H1 (cell line): ENCODE measurements around the gene SLC26A9. TPM values are rescaled to one million over a fixed set of nuclear protein-coding genes. Genes with fewer than 3 reads are reported as not detected.

Experiments used
- CTCF ChIA-PET: fragments of 300-600 bp; sonication (Branson Sonifier 250); formaldehyde crosslinking; loops from one replicate; lab custom pipeline; 2021; ENCODE audit not compliant: partially characterized antibody; lab: Charles Lee
- POLR2A ChIA-PET: fragments of 300-600 bp; sonication (Branson Sonifier 250); formaldehyde crosslinking; loops from one replicate; lab custom pipeline; 2021; ENCODE audit warnings: inconsistent platforms; ENCODE audit not compliant: partially characterized antibody; lab: Charles Lee
- DNase-seq, 2 experiments: peaks; one replicate each; pipeline versions ENCODE4 v3.0.0 to v3.0.0-alpha.2; 2010 to 2022; ENCODE audit warnings: low spot score in 2 of 2, low read depth in 1 of 2, mixed read lengths in 1 of 2
- FAIRE-seq: peaks from 2 replicates; lab custom pipeline; 2011; peaks lifted over from hg19 to GRCh38; lab: Jason Lieb, UNC
- H2AFZ ChIP-seq: 2 replicates; pipeline ENCODE4 v1.8.1; 2012; ENCODE audit warnings: low read length, inconsistent platforms
- H2AK5ac ChIP-seq: 2 replicates; pipeline ENCODE4 v1.6.1; 2013; ENCODE audit warnings: low read depth, low read length
- H2BK120ac ChIP-seq: replicated peaks from 2 replicates; pipeline ENCODE3; 2013; ENCODE audit warnings: low read depth, low read length, inconsistent platforms
- H2BK12ac ChIP-seq: 2 replicates; pipeline ENCODE4 v1.6.1; 2013; ENCODE audit warnings: low read depth, low read length
- H2BK15ac ChIP-seq: 2 replicates; pipeline ENCODE4 v1.6.1; 2013; ENCODE audit warnings: low read length
- H2BK20ac ChIP-seq: 2 replicates; pipeline ENCODE4 v1.6.1; 2013; ENCODE audit warnings: low read length
- H2BK5ac ChIP-seq: 2 replicates; pipeline ENCODE4 v1.6.1; 2013; ENCODE audit warnings: low read depth, low read length
- H3K14ac ChIP-seq: 2 replicates; pipeline ENCODE4 v1.6.1; 2013; ENCODE audit warnings: inconsistent platforms; ENCODE audit not compliant: insufficient read length
- H3K18ac ChIP-seq: 2 replicates; pipeline ENCODE4 v1.6.1; 2013; ENCODE audit warnings: low read length; ENCODE audit errors: extremely low read depth
- H3K23ac ChIP-seq: 2 replicates; pipeline ENCODE4 v1.6.1; 2013; ENCODE audit warnings: inconsistent platforms; ENCODE audit not compliant: insufficient read length
- H3K23me2 ChIP-seq: 2 replicates; pipeline ENCODE4 v1.6.1; 2013; ENCODE audit warnings: low read depth, low read length
- H3K27ac ChIP-seq: 2 replicates; pipeline ENCODE4 v1.6.1; 2011; ENCODE audit warnings: low read depth, low read length, inconsistent platforms
- H3K27me3 ChIP-seq, 4 experiments: replicated peaks in 1 of 4; 1 replicate in 1 of 4; 2 replicates in 3 of 4; pipeline versions ENCODE4 v1.6.1 to v1.8.1; 2011 to 2013; ENCODE audit warnings: low read length in 3 of 4, mild to moderate bottlenecking in 3 of 4, inconsistent platforms in 2 of 4, mixed read lengths in 2 of 4, moderate library complexity in 1 of 4; ENCODE audit not compliant: control insufficient read depth in 3 of 4, insufficient read depth in 3 of 4; ENCODE audit errors: extremely low read depth in 1 of 4
- H3K36me3 ChIP-seq, 4 experiments: 2 replicates each; pipeline versions ENCODE4 v1.6.1 to v1.8.1; 2011 to 2013; ENCODE audit warnings: mild to moderate bottlenecking in 4 of 4, low read length in 3 of 4, moderate library complexity in 2 of 4, control low read depth in 1 of 4, inconsistent platforms in 1 of 4; ENCODE audit not compliant: insufficient read depth in 4 of 4, control insufficient read depth in 2 of 4
- H3K4ac ChIP-seq: replicated peaks from 2 replicates; pipeline ENCODE3; 2013; ENCODE audit warnings: low read length, low read depth, mixed read lengths, inconsistent platforms; ENCODE audit not compliant: insufficient read length
- H3K4me1 ChIP-seq, 4 experiments: replicated peaks in 1 of 4; 1 replicate in 1 of 4; 2 replicates in 3 of 4; pipeline versions ENCODE4 v1.6.1 to v1.8.1; 2011 to 2013; ENCODE audit warnings: low read length in 3 of 4, inconsistent platforms in 2 of 4, mixed read lengths in 1 of 4; ENCODE audit not compliant: insufficient read depth in 4 of 4, control insufficient read depth in 3 of 4
- H3K4me2 ChIP-seq, 2 experiments: 2 replicates each; pipeline versions ENCODE4 v1.6.1 to v1.8.1; 2011 to 2013; ENCODE audit warnings: low read depth in 2 of 2, low read length in 2 of 2, control low read depth in 1 of 2, inconsistent platforms in 1 of 2, mild to moderate bottlenecking in 1 of 2; ENCODE audit not compliant: insufficient read depth in 1 of 2
- H3K4me3 ChIP-seq, 4 experiments: fragments of 200-600, 300-600 bp in 1 of 4; sonication (generic), shearing (Covaris generic), sonication (Bioruptor Twin) in 1 of 4; 2 replicates each; pipeline versions ENCODE4 v1.5.1 to v1.8.1; 2011 to 2016; ENCODE audit warnings: low read length in 4 of 4, low read depth in 3 of 4, control low read depth in 2 of 4, inconsistent platforms in 2 of 4, mild to moderate bottlenecking in 2 of 4, mixed read lengths in 1 of 4, moderate library complexity in 1 of 4; ENCODE audit not compliant: insufficient read depth in 2 of 4; ENCODE audit errors: extremely low read depth in 1 of 4
- H3K56ac ChIP-seq: replicated peaks from 2 replicates; pipeline ENCODE3; 2013; ENCODE audit warnings: low read depth, mild to moderate bottlenecking, mixed read lengths, low read length, inconsistent platforms; ENCODE audit not compliant: insufficient read length
- H3K79me1 ChIP-seq: 2 replicates; pipeline ENCODE4 v1.6.1; 2013; ENCODE audit warnings: low read depth, low read length, control low read depth
- H3K79me2 ChIP-seq, 2 experiments: 2 replicates each; pipeline versions ENCODE4 v1.6.1 to v1.8.1; 2012 to 2013; ENCODE audit warnings: low read length in 2 of 2, mild to moderate bottlenecking in 2 of 2, inconsistent platforms in 1 of 2; ENCODE audit not compliant: insufficient read depth in 2 of 2, control insufficient read depth in 1 of 2
- H3K9ac ChIP-seq, 4 experiments: replicated peaks in 1 of 4; 1 replicate in 1 of 4; 2 replicates in 3 of 4; pipeline versions ENCODE4 v1.6.1 to v1.8.1; 2011 to 2013; ENCODE audit warnings: low read depth in 3 of 4, low read length in 3 of 4, control low read depth in 2 of 4, mild to moderate bottlenecking in 2 of 4, moderate library complexity in 2 of 4, inconsistent platforms in 1 of 4; ENCODE audit errors: extremely low read depth in 1 of 4
- H3K9me3 ChIP-seq, 2 experiments: 2 replicates each; pipeline versions ENCODE4 v1.6.1 to v1.8.1; 2012 to 2013; ENCODE audit warnings: mild to moderate bottlenecking in 2 of 2, moderate library complexity in 2 of 2, control low read depth in 1 of 2, inconsistent platforms in 1 of 2, low read depth in 1 of 2, low read length in 1 of 2, mixed read lengths in 1 of 2; ENCODE audit not compliant: insufficient read depth in 2 of 2
- H4K20me1 ChIP-seq, 2 experiments: replicated peaks in 1 of 2; 2 replicates each; pipeline versions ENCODE3 to v1.8.1; 2011 to 2013; ENCODE audit warnings: inconsistent platforms in 2 of 2, low read length in 2 of 2, mild to moderate bottlenecking in 1 of 2; ENCODE audit not compliant: insufficient read depth in 2 of 2, control insufficient read depth in 1 of 2
- H4K5ac ChIP-seq: 2 replicates; pipeline ENCODE4 v1.6.1; 2013; ENCODE audit warnings: low read length, low read depth, mixed read lengths, inconsistent platforms; ENCODE audit not compliant: insufficient read length
- H4K8ac ChIP-seq: 2 replicates; pipeline ENCODE4 v1.8.0; 2013; ENCODE audit warnings: mild to moderate bottlenecking, moderate library complexity, low read length, inconsistent platforms; ENCODE audit not compliant: insufficient read depth; ENCODE audit errors: extremely low read depth
- H4K91ac ChIP-seq: replicated peaks from 2 replicates; pipeline ENCODE3; 2013; ENCODE audit warnings: low read length, mixed read lengths, inconsistent platforms; ENCODE audit not compliant: insufficient read length
- GABPA ChIP-seq: IDR thresholded peaks from 2 replicates; pipeline ENCODE4 v1.6.1; 2011; ENCODE audit warnings: mild to moderate bottlenecking, low read length, moderate library complexity, borderline replicate concordance; ENCODE audit not compliant: insufficient read depth
- KDM5A ChIP-seq: fragments of 200-600 bp; IDR thresholded peaks from 2 replicates; pipeline ENCODE4 v1.7.1; 2012; ENCODE audit warnings: mild to moderate bottlenecking, low read length, inconsistent platforms, mixed read lengths
- SRF ChIP-seq: IDR thresholded peaks from 2 replicates; pipeline ENCODE4 v1.6.1; 2011; ENCODE audit warnings: mild to moderate bottlenecking, low read depth, low read length, moderate library complexity
- WGBS, 2 experiments: shearing (Covaris generic) in 1 of 2; methylation state at CpG; one replicate each; pipeline versions ENCODE4 v1.1.6 to v1.1.7; 2013 to 2015; ENCODE audit warnings: low lambda C conversion rate in 2 of 2, mixed read lengths in 2 of 2, inconsistent platforms in 1 of 2, low coverage in 1 of 2, missing lambda C conversion rate in 1 of 2; ENCODE audit not compliant: insufficient replicate concordance in 2 of 2, insufficient coverage in 1 of 2, insufficient read length in 1 of 2; ENCODE audit errors: extremely low coverage in 1 of 2, missing lambda C conversion rate in 1 of 2; 5-methylcytosine and 5-hydroxymethylcytosine counted together
- polyA plus RNA-seq, 7 experiments: library from polyadenylated mRNA; depleted of rRNA in 3 of 7; stranded (reverse) in 5 of 7; unstranded in 2 of 7; fragments of >200 nt in 5 of 7; fragments of 200-250 nt in 2 of 7; gene quantifications; 1 replicate in 5 of 7; 2 replicates in 1 of 7; 4 replicates in 1 of 7; pipeline versions ENCODE4 v1.2.1 to v1.2.3, GENCODE V29; 2011 to 2013; ENCODE audit warnings: missing spikeins in 2 of 7, mixed read lengths in 2 of 7
- total RNA-seq: library from RNA; stranded (reverse); fragmentation: NEBNext Ultra II Directional; extraction: Animal tissue kit (Norgen Biotek cat#: 25700); gene quantifications from 2 replicates; pipeline ENCODE4 v1.2.1, GENCODE V29; 2021

The SLC26A9 gene
- total and polyA plus RNA-seq, 2 of the 8 experiments (the other 6 are each of a cell fraction or from before 2014, with no cell fraction given), result not detected

DNA sequence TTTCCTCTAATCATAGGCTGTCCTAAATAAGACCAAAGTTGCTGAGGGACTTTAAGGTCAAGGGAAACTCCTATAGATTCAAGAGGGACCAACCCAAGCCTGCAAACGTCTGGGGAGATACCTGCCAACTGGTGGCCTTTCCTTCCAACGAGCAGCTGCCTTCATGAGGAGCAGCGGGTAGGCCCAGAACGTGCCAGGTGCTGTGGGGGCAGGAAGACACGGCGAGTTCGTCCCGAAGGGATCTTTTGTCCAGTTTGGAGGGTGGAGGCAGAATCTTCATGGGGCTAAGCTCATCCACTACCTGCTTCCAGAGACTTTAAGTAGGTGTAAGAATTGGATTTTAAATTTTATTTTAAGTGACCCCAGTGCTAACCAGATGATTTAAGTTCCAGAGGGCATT is 26.0 kb upstream of the SLC26A9 start:
- no peaks in the 10 kb centered on the region for H3K79me2 ChIP-seq
- H4K20me1 ChIP-seq, result peaks cover 0 to 16% of the 10 kb centered on the region in 2 experiments
- H2BK120ac ChIP-seq, result no peak overlapping the region
- no peak overlapping the region for H4K5ac ChIP-seq
- H2AK5ac ChIP-seq, result no peak overlapping the region
- CTCF ChIA-PET, result interaction anchor here (0.8 to 3.7 kb wide), 8 partner anchors 9 to 177 kb away, joined by 3 to 37 read pairs (median 4); no protein-coding TSS in a partner anchor
- no peaks in the 10 kb centered on the region for H3K36me3 ChIP-seq
- WGBS, 2 experiments, result 89% methylated on average over 8 of the region's 8 CpGs; no CpG with 5 or more reads in 1 of the 2 experiments
- H3K23ac ChIP-seq, result no peak overlapping the region
- H3K4ac ChIP-seq, result no peak overlapping the region
- H2AFZ ChIP-seq, result no peak overlapping the region
- POLR2A ChIA-PET, result interaction anchor here (0.6 to 1.0 kb wide), 2 partner anchors 18 to 337 kb away, joined by 3 read pairs; partner anchors contain the start of gene ELK4
- DNase-seq, result no peak
- H2BK20ac ChIP-seq, result no peak overlapping the region
- no peaks in the 10 kb centered on the region; a peak in 1 of 7 replicates for H3K27me3 ChIP-seq
- H2BK15ac ChIP-seq, result no peak overlapping the region
- H3K4me3 ChIP-seq, result no peak overlapping the region
- H3K56ac ChIP-seq, result no peak overlapping the region
- no peak overlapping the region for H2BK5ac ChIP-seq
- no peak for FAIRE-seq
- H3K9me3 ChIP-seq, result peaks cover 0 to 2% of the 10 kb centered on the region in 2 experiments; a peak in 1 of 4 replicates
- TF ChIP-seq KDM5A (no peak), GABPA (no peak), SRF (no peak)
- H3K4me2 ChIP-seq, result no peak overlapping the region
- no peak overlapping the region for H2BK12ac ChIP-seq
- H3K18ac ChIP-seq, result no peak overlapping the region
- peaks cover 17% of the 10 kb centered on the region for H3K23me2 ChIP-seq
- no peak overlapping the region for H4K8ac ChIP-seq
- H4K91ac ChIP-seq, result no peak overlapping the region
- no peak overlapping the region for H3K14ac ChIP-seq
- no peak overlapping the region for H3K9ac ChIP-seq
- H3K4me1 ChIP-seq, result peaks cover 0 to 9% (median 3%) of the 10 kb centered on the region in 4 experiments; a peak in 4 of 7 replicates
- no peak overlapping the region for H3K27ac ChIP-seq
- 0 out of 2 replicates have a peak, but pooled peaks cover 1% of the 10 kb centered on the region for H3K79me1 ChIP-seq
